HuH-7 (cell line): Measurements from ENCODE around the gene GMDS.

Experiments used
- DNase-seq: peaks from one replicate; pipeline ENCODE4 v3.0.0; 2011; ENCODE audit warnings: low spot score

Gene GMDS

GRCh38 chr6:2099870-2100269, 145.5 kb downstream of the GMDS start:
- no peak for DNase-seq

- DNase-seq = no peak
These were observed 147.9 kb downstream of the GMDS start for GRCh38 chr6:2097464-2097863.

GRCh38 chr6:2094642-2095041, 150.8 kb downstream of the GMDS start:
- DNase-seq = no peak

DNA sequence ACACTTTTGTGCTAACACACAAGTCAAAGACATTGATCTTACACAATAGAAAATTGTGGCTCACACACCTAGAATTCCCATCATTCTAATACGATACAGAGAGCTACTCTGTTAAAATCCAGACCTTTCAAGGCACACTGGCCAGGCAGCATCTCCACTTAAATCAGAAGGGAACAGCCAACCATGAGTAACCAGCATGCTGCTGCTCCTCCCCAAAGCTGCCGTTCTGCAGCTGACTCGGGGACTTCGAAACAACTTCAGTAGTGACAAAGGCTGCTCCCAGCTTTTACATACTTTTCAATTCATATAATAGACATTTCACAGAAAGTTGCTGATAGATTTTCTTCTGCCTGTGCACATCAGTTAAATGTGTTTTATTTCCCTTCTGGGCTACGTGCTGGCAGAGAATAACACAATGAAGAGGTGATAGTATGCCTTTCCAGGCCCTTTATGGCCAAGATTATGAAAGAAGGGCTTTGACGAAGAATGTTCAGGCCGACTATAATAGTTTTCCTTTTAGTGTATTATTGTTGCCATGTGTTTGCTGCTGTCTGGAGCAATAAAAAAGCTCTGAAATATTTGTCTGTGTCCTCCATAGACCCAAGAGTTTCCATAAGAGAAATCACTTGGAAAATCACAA, 159.0 kb downstream of the GMDS start:
- no peak for DNase-seq

DNA sequence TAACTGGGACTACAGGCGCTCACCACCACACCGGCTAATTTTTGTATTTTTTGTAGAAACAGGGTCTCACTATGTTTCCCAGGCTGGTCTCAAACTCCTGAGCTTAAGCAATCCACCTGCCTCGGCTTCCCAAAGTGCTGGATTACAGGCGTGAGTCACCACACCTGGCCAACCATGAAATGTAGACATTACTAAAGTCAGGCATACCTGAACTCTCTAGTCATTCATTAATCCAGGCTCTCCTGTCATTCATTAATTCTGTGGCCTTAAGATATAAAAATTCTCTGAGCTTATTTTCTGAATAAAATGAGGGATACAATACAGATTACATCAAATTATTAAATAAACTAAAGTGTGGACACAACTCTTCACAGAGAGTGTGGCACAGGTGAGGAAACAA, 159.7 kb downstream of the GMDS start:
- no peak for DNase-seq

GRCh38 chr6:2081155-2082138, 164.0 kb downstream of the GMDS start:
- DNase-seq = no peak

DNA sequence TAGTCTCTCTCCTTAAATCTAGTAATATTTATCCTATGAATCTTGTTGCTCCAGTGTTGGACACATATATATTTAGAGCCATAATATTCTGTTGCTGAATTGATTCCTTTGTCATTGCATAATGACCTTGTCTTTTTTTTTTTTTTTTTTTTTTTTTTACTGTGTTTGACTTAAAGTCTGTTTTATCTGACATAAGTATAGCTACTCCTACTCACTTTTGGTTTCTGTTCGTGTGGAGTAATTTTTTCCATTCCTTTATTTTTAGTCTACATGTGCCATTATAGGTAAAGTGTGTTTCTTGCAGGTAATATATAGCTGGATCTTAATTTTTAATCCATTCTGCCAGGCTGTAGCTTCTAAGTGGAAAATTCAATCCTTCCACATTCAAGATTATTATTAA, 166.5 kb downstream of the GMDS start:
- no peak for DNase-seq

DNA sequence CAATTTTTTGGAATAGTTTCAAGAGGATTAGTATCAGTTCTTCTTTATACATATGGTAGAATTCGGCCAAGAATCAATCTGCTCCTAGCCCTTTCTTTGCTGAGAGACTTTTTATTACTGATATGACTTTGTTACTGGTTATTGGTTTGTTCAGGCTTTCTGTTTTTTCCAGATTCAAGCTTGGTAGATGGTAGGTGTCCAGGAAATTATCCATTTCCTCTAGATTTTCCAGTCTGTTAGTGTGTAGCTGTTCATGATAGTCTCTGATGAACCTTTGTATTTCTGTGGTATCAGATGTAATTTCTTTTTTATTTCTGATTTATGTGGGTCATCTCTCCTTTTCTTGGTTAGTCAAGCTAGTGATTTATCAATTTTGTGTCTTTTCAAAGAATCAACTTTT, 167.6 kb downstream of the GMDS start:
- no peak for DNase-seq

- no peak for DNase-seq
These were observed 171.9 kb downstream of the GMDS start for GRCh38 chr6:2073476-2073875.

- DNase-seq = no peak
These were observed 173.0 kb downstream of the GMDS start for GRCh38 chr6:2072453-2072852.

DNA sequence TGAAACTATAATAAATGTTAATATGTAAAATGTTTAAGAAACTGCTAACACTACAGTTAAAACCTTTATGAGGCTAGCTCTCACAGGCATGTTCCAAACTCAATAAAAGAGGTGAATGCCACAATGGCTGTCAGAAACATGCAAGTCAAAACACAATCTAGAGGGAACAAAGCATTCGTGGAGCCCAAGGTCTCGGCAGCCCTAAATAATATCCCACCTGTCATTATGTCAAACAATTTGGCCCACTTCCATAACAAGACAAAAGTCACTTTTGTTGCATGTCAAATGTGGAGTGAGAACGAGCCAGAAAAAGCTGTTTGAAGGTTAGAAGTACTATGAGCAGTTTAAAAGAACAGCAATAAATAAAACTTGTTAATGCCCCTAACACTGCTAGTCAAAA, 181.9 kb downstream of the GMDS start:
- DNase-seq = no peak

DNA sequence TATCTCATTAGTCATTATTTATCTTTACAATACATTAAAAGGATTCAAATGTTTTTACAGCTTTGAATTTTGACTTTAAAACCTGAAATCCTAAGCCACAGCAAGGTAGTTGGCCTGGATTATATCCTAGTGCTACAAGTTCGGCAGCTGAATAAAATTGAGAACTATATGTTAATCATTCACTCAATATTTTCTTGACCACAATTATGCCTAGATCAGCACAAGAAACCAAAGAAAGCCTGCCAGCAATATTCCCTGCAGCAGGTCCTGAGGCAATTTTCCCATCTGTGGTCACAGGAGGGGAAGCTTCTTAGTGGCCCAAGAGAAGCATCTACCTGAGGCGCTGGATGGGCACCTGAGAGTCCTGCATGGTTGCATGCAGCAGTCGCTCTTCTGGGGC, 183.5 kb downstream of the GMDS start:
- no peak for DNase-seq

GRCh38 chr6:2055911-2056310, 189.5 kb downstream of the GMDS start:
- DNase-seq = no peak

DNA sequence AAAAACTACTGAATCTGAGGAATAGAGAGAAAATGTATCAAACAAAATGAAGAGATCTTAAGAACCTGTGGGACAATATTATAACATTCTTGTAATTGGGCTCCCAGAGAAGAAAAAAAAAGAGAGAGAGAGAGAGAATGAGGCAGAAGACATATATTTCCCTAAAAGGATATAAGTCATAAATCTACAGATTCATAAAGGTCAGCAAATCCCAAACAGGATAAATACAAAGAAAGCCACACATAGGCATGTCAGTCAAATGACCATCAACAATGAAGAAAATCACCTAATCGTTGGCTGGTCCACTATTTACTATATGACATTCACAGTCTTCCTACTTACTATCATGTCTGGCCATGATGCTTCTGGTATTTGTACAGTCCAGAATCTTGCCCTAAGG, 190.3 kb downstream of the GMDS start:
- no peak for DNase-seq

DNA sequence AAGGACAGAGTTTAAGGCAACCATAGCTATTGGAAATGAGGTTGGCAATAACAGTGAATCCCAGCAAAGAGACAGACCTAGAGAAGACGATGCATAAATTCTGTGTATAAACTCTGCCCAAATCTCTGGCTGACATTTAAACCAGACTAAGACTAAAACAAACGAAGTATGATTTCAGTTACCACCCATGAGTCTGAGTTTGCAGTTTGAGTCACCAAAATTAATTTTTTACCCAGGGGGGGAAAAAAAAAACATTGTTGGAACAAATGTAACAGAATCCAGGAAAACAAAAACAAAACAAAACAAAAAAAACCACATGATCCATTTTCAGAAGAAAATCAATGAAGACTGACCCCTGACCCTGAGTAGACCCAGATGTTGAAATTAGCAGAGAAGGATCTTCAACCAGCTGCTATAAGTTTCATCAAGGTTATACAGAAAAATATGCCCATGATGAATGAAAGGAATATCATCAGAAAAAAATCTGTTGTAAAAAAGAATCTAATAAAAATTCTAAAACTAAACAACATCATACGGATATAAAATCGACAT, 190.8 kb downstream of the GMDS start:
- no peak for DNase-seq

- DNase-seq = no peak
These were observed 191.7 kb downstream of the GMDS start for GRCh38 chr6:2053691-2054090.

GRCh38 chr6:2047855-2048254, 197.6 kb downstream of the GMDS start:
- no peak for DNase-seq

GRCh38 chr6:2044192-2044591, 201.2 kb downstream of the GMDS start:
- no peak for DNase-seq

GRCh38 chr6:2042956-2043648, 202.3 kb downstream of the GMDS start:
- no peak for DNase-seq

DNA sequence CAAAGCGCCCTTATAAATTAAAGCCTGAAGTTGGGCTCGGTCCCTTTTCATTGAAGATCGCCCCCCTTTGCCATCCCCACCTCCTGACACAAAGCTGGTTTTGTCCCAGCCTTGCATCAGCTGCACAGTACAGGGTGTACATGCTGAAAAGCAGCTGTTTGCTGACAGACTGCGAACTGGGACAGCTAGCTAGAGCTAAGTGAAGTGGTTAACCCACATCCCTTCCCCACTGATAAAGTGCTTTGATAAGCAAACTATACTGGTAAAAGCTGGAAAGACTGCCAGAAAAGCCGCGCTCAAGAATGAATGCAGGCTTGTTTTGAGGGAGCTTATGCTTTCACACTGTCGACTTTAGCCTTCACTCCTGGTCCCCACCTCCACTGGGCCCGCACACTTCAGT, 207.3 kb downstream of the GMDS start:
- no peak for DNase-seq

- DNase-seq = no peak
These were observed 208.0 kb downstream of the GMDS start for GRCh38 chr6:2037237-2037926.

GRCh38 chr6:2036710-2037023, 208.7 kb downstream of the GMDS start:
- DNase-seq = no peak
